Osteoblast (primary cell): ENCODE data around the gene NOP16. TPM values are rescaled to one million over a fixed set of nuclear protein-coding genes. Genes with fewer than 3 reads are reported as not detected.

Experiments
- DNase-seq: peaks from one replicate; pipeline ENCODE4 v3.0.0; 2011; ENCODE audit warnings: low spot score, mixed read lengths; ENCODE audit not compliant: insufficient read length; ENCODE audit errors: missing footprints
- H2AFZ ChIP-seq: 2 replicates; pipeline ENCODE4 v1.6.0; 2011; ENCODE audit warnings: mild to moderate bottlenecking, low read length
- H3K27ac ChIP-seq: 2 replicates; pipeline ENCODE4 v1.5.1; 2011; ENCODE audit warnings: mild to moderate bottlenecking, low read depth, low read length, moderate library complexity
- H3K27me3 ChIP-seq: 2 replicates; pipeline ENCODE4 v1.6.0; 2012; ENCODE audit warnings: mild to moderate bottlenecking, control low read depth, inconsistent platforms, low read length, moderate library complexity; ENCODE audit not compliant: insufficient read depth
- H3K36me3 ChIP-seq: 2 replicates; pipeline ENCODE4 v1.5.1; 2011; ENCODE audit warnings: mild to moderate bottlenecking, low read length, control low read depth, moderate library complexity; ENCODE audit not compliant: insufficient read depth
- H3K4me1 ChIP-seq: 2 replicates; pipeline ENCODE4 v1.5.1; 2011; ENCODE audit warnings: mild to moderate bottlenecking, low read length, control low read depth, moderate library complexity; ENCODE audit not compliant: insufficient read depth
- H3K4me2 ChIP-seq: 2 replicates; pipeline ENCODE4 v1.6.0; 2011; ENCODE audit warnings: mild to moderate bottlenecking, low read length; ENCODE audit not compliant: insufficient read depth
- H3K4me3 ChIP-seq: fragments of 200-600 bp; sonication (generic); 3 replicates; pipeline ENCODE4 v1.5.1; 2012; ENCODE audit warnings: mild to moderate bottlenecking, low read length, inconsistent platforms; ENCODE audit not compliant: insufficient read depth
- H3K79me2 ChIP-seq: 2 replicates; pipeline ENCODE4 v1.6.0; 2012; ENCODE audit warnings: mild to moderate bottlenecking, low read length, control low read depth, inconsistent platforms; ENCODE audit not compliant: insufficient read depth
- H3K9me3 ChIP-seq: 2 replicates; pipeline ENCODE4 v1.5.1; 2011; ENCODE audit warnings: low read depth, low read length, control low read depth
- H4K20me1 ChIP-seq: 2 replicates; pipeline ENCODE4 v1.6.0; 2012; ENCODE audit warnings: mild to moderate bottlenecking, low read length, control low read depth; ENCODE audit not compliant: insufficient read depth
- total RNA-seq: library from RNA; depleted of rRNA; stranded (reverse); fragments of >200 nt; gene quantifications from 2 replicates; pipeline ENCODE4 v1.2.3, GENCODE V29; 2012
- TF ChIP-seq, protein P1 (sequence below): IDR thresholded peaks from 2 replicates; pipeline ENCODE4 v1.5.1; 2011; ENCODE audit warnings: mild to moderate bottlenecking, low read depth, low read length, moderate library complexity; ENCODE audit errors: extremely low read depth

Gene NOP16
- total RNA-seq, 1 donor, result 8.0 TPM

DNA sequence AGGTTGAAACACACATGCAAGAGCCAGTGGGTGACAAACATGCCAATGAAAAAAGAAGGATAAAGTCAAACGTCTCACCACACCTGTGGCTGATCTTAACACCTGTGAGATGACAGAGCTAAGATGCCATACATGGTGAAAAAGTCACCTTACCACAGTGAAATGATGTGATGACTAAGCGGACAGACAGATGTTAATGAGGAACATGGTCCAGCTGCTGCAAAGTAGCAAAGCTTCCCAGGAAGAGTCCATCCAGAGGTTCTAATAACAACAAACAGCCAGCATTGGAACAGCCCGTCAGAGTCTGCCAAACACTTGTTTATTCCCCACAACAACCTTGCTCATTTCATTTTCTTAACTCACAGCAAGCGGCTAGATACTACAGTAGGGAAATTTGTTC is 28.7 kb downstream of the NOP16 start:
- no peak overlapping the region for H3K27ac ChIP-seq
- H3K36me3 ChIP-seq, result peaks cover 26% of the 10 kb centered on the region
- DNase-seq, result no peak
- TF ChIP-seq, protein P1, sequence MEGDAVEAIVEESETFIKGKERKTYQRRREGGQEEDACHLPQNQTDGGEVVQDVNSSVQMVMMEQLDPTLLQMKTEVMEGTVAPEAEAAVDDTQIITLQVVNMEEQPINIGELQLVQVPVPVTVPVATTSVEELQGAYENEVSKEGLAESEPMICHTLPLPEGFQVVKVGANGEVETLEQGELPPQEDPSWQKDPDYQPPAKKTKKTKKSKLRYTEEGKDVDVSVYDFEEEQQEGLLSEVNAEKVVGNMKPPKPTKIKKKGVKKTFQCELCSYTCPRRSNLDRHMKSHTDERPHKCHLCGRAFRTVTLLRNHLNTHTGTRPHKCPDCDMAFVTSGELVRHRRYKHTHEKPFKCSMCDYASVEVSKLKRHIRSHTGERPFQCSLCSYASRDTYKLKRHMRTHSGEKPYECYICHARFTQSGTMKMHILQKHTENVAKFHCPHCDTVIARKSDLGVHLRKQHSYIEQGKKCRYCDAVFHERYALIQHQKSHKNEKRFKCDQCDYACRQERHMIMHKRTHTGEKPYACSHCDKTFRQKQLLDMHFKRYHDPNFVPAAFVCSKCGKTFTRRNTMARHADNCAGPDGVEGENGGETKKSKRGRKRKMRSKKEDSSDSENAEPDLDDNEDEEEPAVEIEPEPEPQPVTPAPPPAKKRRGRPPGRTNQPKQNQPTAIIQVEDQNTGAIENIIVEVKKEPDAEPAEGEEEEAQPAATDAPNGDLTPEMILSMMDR, result no peak
- H3K4me2 ChIP-seq, result no peak overlapping the region
- peaks cover 30% of the 10 kb centered on the region for H4K20me1 ChIP-seq
- H3K4me1 ChIP-seq, result peaks cover 6% of the 10 kb centered on the region
- no peak overlapping the region for H3K4me3 ChIP-seq
- H3K79me2 ChIP-seq, result peaks cover 60% of the 10 kb centered on the region
- no peaks in the 10 kb centered on the region for H3K9me3 ChIP-seq
- no peaks in the 10 kb centered on the region for H3K27me3 ChIP-seq
- no peak overlapping the region for H2AFZ ChIP-seq

DNA sequence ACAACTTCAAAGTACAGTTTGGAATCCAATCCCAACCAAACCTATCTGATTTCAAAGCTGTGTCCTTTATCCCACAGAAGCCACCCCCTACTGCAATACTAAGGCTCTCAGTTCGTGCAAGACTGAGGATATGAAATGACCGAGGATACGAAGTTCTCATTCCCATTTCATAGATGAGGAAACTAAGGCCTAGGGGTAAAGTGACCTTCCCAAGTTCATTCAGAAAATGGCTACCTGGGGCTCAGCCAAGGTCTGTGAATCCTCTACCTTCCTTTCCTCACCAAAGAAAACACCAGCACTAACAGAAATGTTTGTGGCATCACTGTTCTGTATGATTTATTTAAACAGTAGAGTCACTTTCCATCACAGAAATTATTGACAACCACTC is 32.2 kb downstream of the NOP16 start:
- H3K36me3 ChIP-seq, result peaks cover 54% of the 10 kb centered on the region
- H3K27me3 ChIP-seq, result no peaks in the 10 kb centered on the region
- H3K4me2 ChIP-seq, result no peak overlapping the region
- TF ChIP-seq, protein P1, result no peak
- H4K20me1 ChIP-seq, result peaks cover 51% of the 10 kb centered on the region
- peaks cover 84% of the 10 kb centered on the region for H3K79me2 ChIP-seq
- no peak for DNase-seq
- H3K4me1 ChIP-seq, result no peaks in the 10 kb centered on the region
- H3K27ac ChIP-seq, result no peak overlapping the region
- no peak overlapping the region for H3K4me3 ChIP-seq
- H3K9me3 ChIP-seq, result no peaks in the 10 kb centered on the region
- H2AFZ ChIP-seq, result no peak overlapping the region

DNA sequence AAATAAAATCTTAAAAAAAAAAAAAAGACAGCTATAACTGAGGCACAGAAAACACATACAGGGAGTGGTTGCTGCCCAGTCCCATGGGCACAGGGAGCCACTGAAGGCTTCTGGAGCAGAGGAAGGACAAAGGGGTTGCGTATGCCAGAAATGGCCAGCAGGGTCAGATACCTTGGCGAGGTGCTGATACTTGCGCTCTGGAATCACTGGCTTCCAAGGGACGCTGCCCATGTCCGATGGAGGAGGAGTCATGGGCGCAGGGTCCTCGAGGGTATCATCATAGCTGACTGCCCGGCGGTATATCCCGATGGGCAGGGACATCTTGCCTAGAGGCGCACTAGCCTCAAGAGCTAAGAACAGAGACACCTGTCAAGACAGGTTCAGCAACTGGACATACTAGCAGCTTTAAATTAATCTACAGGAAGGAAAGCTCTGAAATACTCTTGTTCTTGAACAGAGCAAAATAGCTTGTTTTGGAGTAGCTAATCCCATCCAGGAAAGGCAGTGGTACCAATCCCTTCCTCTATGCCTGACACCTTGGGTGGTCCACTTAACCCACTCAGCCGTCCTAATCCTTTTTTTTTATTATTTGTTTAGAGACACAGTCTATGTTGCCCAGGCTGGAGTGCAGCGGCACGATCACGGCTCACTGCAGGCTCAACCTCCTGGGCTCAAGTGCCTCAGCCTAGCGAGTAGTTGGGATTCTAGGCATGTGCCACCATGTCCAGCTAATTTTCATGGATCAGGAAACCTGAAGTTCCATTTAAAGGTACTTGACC is 32.8 kb downstream of the NOP16 start:
- no peak overlapping the region for H2AFZ ChIP-seq
- no peaks in the 10 kb centered on the region for H3K27me3 ChIP-seq
- TF ChIP-seq, protein P1, result no peak
- no peak for DNase-seq
- no peak overlapping the region for H3K4me2 ChIP-seq
- no peaks in the 10 kb centered on the region for H3K4me1 ChIP-seq
- no peak overlapping the region for H3K27ac ChIP-seq
- H3K36me3 ChIP-seq, result peaks cover 57% of the 10 kb centered on the region
- H3K4me3 ChIP-seq, result no peak overlapping the region
- no peaks in the 10 kb centered on the region for H3K9me3 ChIP-seq
- H4K20me1 ChIP-seq, result peaks cover 47% of the 10 kb centered on the region
- peaks cover 83% of the 10 kb centered on the region for H3K79me2 ChIP-seq

DNA sequence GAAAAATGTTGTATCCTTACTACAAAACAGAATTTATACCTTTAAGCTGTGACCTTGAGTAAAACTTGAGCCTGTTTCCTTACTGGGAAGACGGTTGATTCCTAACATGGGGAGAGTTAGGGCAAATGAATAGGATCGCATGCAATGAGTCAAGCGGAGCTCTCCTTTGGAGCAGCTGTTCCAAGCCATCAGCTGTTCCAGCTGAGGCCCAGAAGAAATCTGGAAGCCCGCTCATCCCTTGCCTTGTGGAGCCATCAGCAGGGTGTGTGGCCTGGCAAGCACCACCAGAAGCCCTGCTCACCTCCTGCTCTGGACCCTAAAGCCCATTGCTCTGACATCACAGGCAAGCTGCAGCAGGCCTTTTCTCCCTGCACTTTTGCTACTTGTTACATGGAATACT is 34.9 kb downstream of the NOP16 start:
- peaks cover 67% of the 10 kb centered on the region for H3K36me3 ChIP-seq
- peaks cover 43% of the 10 kb centered on the region for H4K20me1 ChIP-seq
- no peak overlapping the region for H3K4me2 ChIP-seq
- no peak overlapping the region for H3K4me3 ChIP-seq
- TF ChIP-seq, protein P1, result no peak
- no peaks in the 10 kb centered on the region for H3K9me3 ChIP-seq
- no peak overlapping the region for H2AFZ ChIP-seq
- DNase-seq, result no peak
- no peaks in the 10 kb centered on the region for H3K27me3 ChIP-seq
- no peak overlapping the region for H3K27ac ChIP-seq
- peaks cover 75% of the 10 kb centered on the region for H3K79me2 ChIP-seq
- H3K4me1 ChIP-seq, result no peaks in the 10 kb centered on the region
